ENCODE measurements around the gene INTS11. TPM values are rescaled to one million over a fixed set of nuclear protein-coding genes. Genes with fewer than 3 reads are reported as not detected.
A peak's percentile ranks its signal among the peaks of the same experiment; 100 is the strongest.

INTS11 gene
- total and polyA plus RNA-seq, 2 donors from 2014 or later, result 73.6 to 100 TPM

DNA sequence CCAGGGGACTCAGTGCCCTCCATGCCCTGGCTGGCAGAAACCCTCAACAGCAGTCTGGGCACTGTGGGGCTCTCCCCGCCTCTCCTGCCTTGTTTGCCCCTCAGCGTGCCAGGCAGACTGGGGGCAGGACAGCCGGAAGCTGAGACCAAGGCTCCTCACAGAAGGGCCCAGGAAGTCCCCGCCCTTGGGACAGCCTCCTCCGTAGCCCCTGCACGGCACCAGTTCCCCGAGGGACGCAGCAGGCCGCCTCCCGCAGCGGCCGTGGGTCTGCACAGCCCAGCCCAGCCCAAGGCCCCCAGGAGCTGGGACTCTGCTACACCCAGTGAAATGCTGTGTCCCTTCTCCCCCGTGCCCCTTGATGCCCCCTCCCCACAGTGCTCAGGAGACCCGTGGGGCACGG is 3.8 kb upstream of the INTS11 start:
- peaks cover 0 to 20% (median 6%) of the 10 kb centered on the region in 3 donors for H3K4me1 ChIP-seq (ENCODE audit: control insufficient read depth in 2 of 3, insufficient read depth in 2 of 3, low read depth in 1 of 3, low read length in 3 of 3)
- TF ChIP-seq, protein P1, sequence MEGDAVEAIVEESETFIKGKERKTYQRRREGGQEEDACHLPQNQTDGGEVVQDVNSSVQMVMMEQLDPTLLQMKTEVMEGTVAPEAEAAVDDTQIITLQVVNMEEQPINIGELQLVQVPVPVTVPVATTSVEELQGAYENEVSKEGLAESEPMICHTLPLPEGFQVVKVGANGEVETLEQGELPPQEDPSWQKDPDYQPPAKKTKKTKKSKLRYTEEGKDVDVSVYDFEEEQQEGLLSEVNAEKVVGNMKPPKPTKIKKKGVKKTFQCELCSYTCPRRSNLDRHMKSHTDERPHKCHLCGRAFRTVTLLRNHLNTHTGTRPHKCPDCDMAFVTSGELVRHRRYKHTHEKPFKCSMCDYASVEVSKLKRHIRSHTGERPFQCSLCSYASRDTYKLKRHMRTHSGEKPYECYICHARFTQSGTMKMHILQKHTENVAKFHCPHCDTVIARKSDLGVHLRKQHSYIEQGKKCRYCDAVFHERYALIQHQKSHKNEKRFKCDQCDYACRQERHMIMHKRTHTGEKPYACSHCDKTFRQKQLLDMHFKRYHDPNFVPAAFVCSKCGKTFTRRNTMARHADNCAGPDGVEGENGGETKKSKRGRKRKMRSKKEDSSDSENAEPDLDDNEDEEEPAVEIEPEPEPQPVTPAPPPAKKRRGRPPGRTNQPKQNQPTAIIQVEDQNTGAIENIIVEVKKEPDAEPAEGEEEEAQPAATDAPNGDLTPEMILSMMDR (IDR thresholded peaks at IDR 0.05; ENCODE audit: borderline replicate concordance, extremely low read depth, insufficient read depth), result no peak
- no peak for FAIRE-seq
- intact Hi-C loops (cut with DNase I), result no loop called here
- peaks cover 0 to 2% (median 0%) of the 10 kb centered on the region in 3 donors for H3K36me3 ChIP-seq (ENCODE audit: control insufficient read depth in 2 of 3, insufficient read depth in 3 of 3, low read length in 3 of 3)
- no peaks in the 10 kb centered on the region for H3K27me3 ChIP-seq (ENCODE audit: control insufficient read depth, insufficient read depth, low read length)
- no peak overlapping the region for H3K27ac ChIP-seq (ENCODE audit: low read depth in 2 of 2, low read length in 2 of 2)
- no peak for DNase-seq
- H3K9ac ChIP-seq (ENCODE audit: low read length in 3 of 3), result no peak overlapping the region
- H3K9me3 ChIP-seq (ENCODE audit: control insufficient read depth in 2 of 3, insufficient read depth in 1 of 3, low read length in 3 of 3), result peaks cover 0 to 1% (median 0%) of the 10 kb centered on the region in 3 donors
- H3K4me3 ChIP-seq (ENCODE audit: low read length in 3 of 3), result no peak overlapping the region

DNA sequence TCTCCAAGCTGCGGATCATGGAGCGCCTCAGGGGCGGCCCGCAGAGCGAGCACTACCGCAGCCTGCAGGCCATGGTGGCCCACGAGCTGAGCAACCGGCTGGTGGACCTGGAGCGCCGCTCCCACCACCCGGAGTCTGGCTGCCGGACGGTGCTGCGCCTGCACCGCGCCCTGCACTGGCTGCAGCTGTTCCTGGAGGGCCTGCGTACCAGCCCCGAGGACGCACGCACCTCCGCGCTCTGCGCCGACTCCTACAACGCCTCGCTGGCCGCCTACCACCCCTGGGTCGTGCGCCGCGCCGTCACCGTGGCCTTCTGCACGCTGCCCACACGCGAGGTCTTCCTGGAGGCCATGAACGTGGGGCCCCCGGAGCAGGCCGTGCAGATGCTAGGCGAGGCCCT is 2.8 kb upstream of the INTS11 start:
- FAIRE-seq (no peak), DNase-seq (no peak)
- TF ChIP-seq, protein P1 (IDR thresholded peaks at IDR 0.05; ENCODE audit: borderline replicate concordance, extremely low read depth, insufficient read depth), result no peak
- Histone ChIP-seq H3K27ac (ENCODE audit: low read depth in 2 of 2, low read length in 2 of 2) (no peak overlapping the region), H3K36me3 (ENCODE audit: control insufficient read depth in 2 of 3, insufficient read depth in 3 of 3, low read length in 3 of 3) (peaks cover 0 to 2% (median 0%) of the 10 kb centered on the region in 3 donors), H3K9me3 (ENCODE audit: control insufficient read depth in 2 of 3, insufficient read depth in 1 of 3, low read length in 3 of 3) (peaks cover 0 to 1% (median 0%) of the 10 kb centered on the region in 3 donors), H3K27me3 (ENCODE audit: control insufficient read depth, insufficient read depth, low read length) (no peaks in the 10 kb centered on the region), H3K4me1 (ENCODE audit: control insufficient read depth in 2 of 3, insufficient read depth in 2 of 3, low read depth in 1 of 3, low read length in 3 of 3) (peaks cover 0 to 23% (median 11%) of the 10 kb centered on the region in 3 donors), H3K9ac (ENCODE audit: low read length in 3 of 3) (no peak overlapping the region), H3K4me3 (ENCODE audit: low read length in 3 of 3) (no peak overlapping the region)
- intact Hi-C loops (cut with DNase I), result no loop called here

DNA sequence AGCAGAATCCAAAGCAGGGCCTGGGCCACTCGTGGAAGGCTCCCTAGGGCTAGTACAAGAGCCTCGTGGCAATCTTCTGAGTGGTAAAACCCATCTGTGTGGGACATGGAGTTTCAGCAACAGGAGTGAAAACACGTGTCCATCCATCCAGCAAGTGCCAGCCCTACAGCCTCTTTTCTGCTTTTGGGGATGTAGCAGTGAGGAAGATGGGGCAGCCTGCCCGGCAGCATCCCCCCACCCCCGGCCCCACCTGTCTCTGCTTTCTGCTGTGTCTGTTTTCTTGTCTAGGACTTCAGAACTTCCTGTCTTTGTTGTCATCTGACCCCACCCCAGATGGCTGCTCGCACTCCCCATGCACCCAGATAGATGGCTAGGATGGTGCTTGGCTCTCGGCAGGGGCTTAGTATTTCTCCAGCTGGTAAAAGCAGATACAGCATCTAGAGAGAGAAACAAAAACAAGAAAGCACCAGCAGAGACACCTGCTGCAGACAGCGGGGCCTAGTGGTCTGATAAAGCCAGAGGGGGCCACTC is 1.7 kb upstream of the INTS11 start:
- DNase-seq, result no peak
- TF ChIP-seq, protein P1 (IDR thresholded peaks at IDR 0.05; ENCODE audit: borderline replicate concordance, extremely low read depth, insufficient read depth), result no peak
- Histone ChIP-seq H3K27ac (ENCODE audit: low read depth in 2 of 2, low read length in 2 of 2) (no peak overlapping the region), H3K27me3 (ENCODE audit: control insufficient read depth, insufficient read depth, low read length) (no peaks in the 10 kb centered on the region), H3K36me3 (ENCODE audit: control insufficient read depth in 2 of 3, insufficient read depth in 3 of 3, low read length in 3 of 3) (peaks cover 0 to 2% (median 0%) of the 10 kb centered on the region in 3 donors), H3K4me3 (ENCODE audit: low read length in 3 of 3) (peak overlapping the region in 2 of 3 donors; percentile 2 to 82), H3K4me1 (ENCODE audit: control insufficient read depth in 2 of 3, insufficient read depth in 2 of 3, low read depth in 1 of 3, low read length in 3 of 3) (peaks cover 0 to 23% (median 11%) of the 10 kb centered on the region in 3 donors), H3K9ac (ENCODE audit: low read length in 3 of 3) (peak overlapping the region in 1 of 3 donors; percentile 85), H3K9me3 (ENCODE audit: control insufficient read depth in 2 of 3, insufficient read depth in 1 of 3, low read length in 3 of 3) (peaks cover 0 to 1% (median 0%) of the 10 kb centered on the region in 3 donors)
- no peak for FAIRE-seq
- intact Hi-C loops (cut with DNase I), result no loop called here
